HepG2 (cell line): Measurements from ENCODE around the gene TJAP1. TPM values are rescaled to one million over a fixed set of nuclear protein-coding genes. Genes with fewer than 3 reads are reported as not detected.

Experiments used
- ARNTL ChIP-seq: sonication (generic); formaldehyde crosslinking; IDR thresholded peaks from 2 replicates; pipeline ENCODE4 v1.4.0; 2020; ENCODE audit warnings: mild to moderate bottlenecking, missing genetic modification reagents
- DRAP1 ChIP-seq: IDR thresholded peaks from 2 replicates; pipeline ENCODE4 v1.6.1; 2016; ENCODE audit warnings: missing genetic modification reagents, missing compliant biosample characterization
- FOXP1 ChIP-seq, 2 experiments: fragments of 450-650 bp in 1 of 2; IDR thresholded peaks; 2 replicates each; pipeline ENCODE4 v1.6.1; 2017 to 2018; ENCODE audit warnings: antibody characterized with exemption in 1 of 2
- GATAD2A ChIP-seq: IDR thresholded peaks from 2 replicates; pipeline ENCODE4 v1.6.1; 2016
- GPN1 ChIP-seq: sonication (generic); formaldehyde crosslinking; IDR thresholded peaks from 2 replicates; pipeline ENCODE4 v1.5.1; 2020; ENCODE audit warnings: missing genetic modification reagents, borderline replicate concordance
- HIVEP1 ChIP-seq: sonication (generic); formaldehyde crosslinking; IDR thresholded peaks from 2 replicates; pipeline ENCODE4 v1.4.0; 2020; ENCODE audit warnings: mild to moderate bottlenecking, missing genetic modification reagents
- KAT8 ChIP-seq: IDR thresholded peaks from 2 replicates; pipeline ENCODE4 v1.6.1; 2016; ENCODE audit warnings: missing genetic modification reagents, missing compliant biosample characterization
- MAZ ChIP-seq, 2 experiments: sonication (generic) in 1 of 2; formaldehyde crosslinking in 1 of 2; IDR thresholded peaks; 2 replicates each; pipeline versions ENCODE4 v1.5.0 to v1.6.1; 2012 to 2020; ENCODE audit warnings: low read depth in 2 of 2, mild to moderate bottlenecking in 2 of 2, borderline replicate concordance in 1 of 2, improper control_type of control experiment in 1 of 2, low read length in 1 of 2, missing genetic modification reagents in 1 of 2, moderate library complexity in 1 of 2
- MED1 ChIP-seq: sonication (generic); formaldehyde crosslinking; IDR thresholded peaks from 2 replicates; pipeline ENCODE4 v1.4.0; 2020; ENCODE audit warnings: missing genetic modification reagents
- MLX ChIP-seq: IDR thresholded peaks from 2 replicates; pipeline ENCODE4 v1.6.1; 2016
- NONO ChIP-seq, 2 experiments: fragments of 450-650 bp in 1 of 2; sonication (generic) in 1 of 2; formaldehyde crosslinking in 1 of 2; IDR thresholded peaks in 1 of 2; conservative IDR thresholded peaks in 1 of 2; 2 replicates each; pipeline versions ENCODE4 v1.6.1 to v1.8.0; 2017 to 2022; ENCODE audit warnings: mild to moderate bottlenecking in 1 of 2, missing genetic modification reagents in 1 of 2, moderate library complexity in 1 of 2
- PPARG ChIP-seq: conservative IDR thresholded peaks from 2 replicates; pipeline ENCODE4 v1.6.1; 2016; ENCODE audit warnings: missing biosample characterization, missing genetic modification reagents
- RARA ChIP-seq: IDR thresholded peaks from 2 replicates; pipeline ENCODE4 v1.6.1; 2016; ENCODE audit warnings: missing genetic modification reagents, missing compliant biosample characterization
- SP140L ChIP-seq: sonication (generic); formaldehyde crosslinking; IDR thresholded peaks from 2 replicates; pipeline ENCODE4 v1.4.0; 2020; ENCODE audit warnings: missing genetic modification reagents, borderline replicate concordance
- WIZ ChIP-seq: sonication (generic); formaldehyde crosslinking; IDR thresholded peaks from 2 replicates; pipeline ENCODE4 v1.5.1; 2020; ENCODE audit warnings: mild to moderate bottlenecking, missing genetic modification reagents
- ZBTB10 ChIP-seq: sonication (generic); formaldehyde crosslinking; IDR thresholded peaks from 2 replicates; pipeline ENCODE4 v1.4.0; 2020; ENCODE audit warnings: missing genetic modification reagents, borderline replicate concordance
- ZBTB21 ChIP-seq: sonication (generic); formaldehyde crosslinking; IDR thresholded peaks from 2 replicates; pipeline ENCODE4 v1.4.0; 2020; ENCODE audit warnings: missing genetic modification reagents
- ZBTB25 ChIP-seq: IDR thresholded peaks from 2 replicates; pipeline ENCODE4 v1.6.1; 2018; ENCODE audit warnings: missing genetic modification reagents
- ZBTB37 ChIP-seq: sonication (generic); formaldehyde crosslinking; IDR thresholded peaks from 2 replicates; pipeline ENCODE4 v1.4.0; 2020; ENCODE audit warnings: mild to moderate bottlenecking, missing genetic modification reagents
- ZFP36L1 ChIP-seq: sonication (generic); formaldehyde crosslinking; IDR thresholded peaks from 2 replicates; pipeline ENCODE4 v1.8.0; 2022; ENCODE audit warnings: mild to moderate bottlenecking, missing genetic modification reagents, moderate library complexity
- ZIK1 ChIP-seq: sonication (generic); formaldehyde crosslinking; IDR thresholded peaks from 2 replicates; pipeline ENCODE4 v1.5.0; 2020; ENCODE audit warnings: mild to moderate bottlenecking, low read depth, missing genetic modification reagents, borderline replicate concordance
- ZNF644 ChIP-seq: IDR thresholded peaks from 2 replicates; pipeline ENCODE4 v1.6.1; 2016; ENCODE audit warnings: low read depth
- ZNF792 ChIP-seq: IDR thresholded peaks from 2 replicates; pipeline ENCODE4 v1.6.1; 2016
- polyA plus RNA-seq, 8 experiments: library from polyadenylated mRNA; depleted of rRNA in 3 of 8; stranded (reverse) in 7 of 8; unstranded in 1 of 8; fragments of >200 nt; fragmentation: Illumina TruSeq in 4 of 8; extraction: Trizol in 4 of 8; gene quantifications; 2 replicates each; pipeline versions ENCODE4 v1.2.1 to v1.2.3, GENCODE V29; 2011 to 2016; ENCODE audit warnings: low read depth in 4 of 8, missing spikeins in 1 of 8, mixed read lengths in 1 of 8; ENCODE audit not compliant: insufficient read depth in 1 of 8
- total RNA-seq, 5 experiments: library from RNA; depleted of rRNA; stranded (reverse); fragments of >200 nt; fragmentation: Illumina TruSeq; extraction: Trizol; gene quantifications; 2 replicates each; pipeline ENCODE4 v1.2.3, GENCODE V29; 2016; ENCODE audit warnings: low read depth in 1 of 5

Gene TJAP1
- total and polyA plus RNA-seq, 2 of the 13 experiments (the other 11 are each of a cell fraction or from before 2014, with no cell fraction given): 15.7 to 41.6 TPM

GRCh38 chr6:43436577-43437282 is 40.6 kb upstream of the TJAP1 start (continued):
- peak; percentile 86; the same call in 1 of the 2 replicates for TF ChIP-seq ZBTB10
- TF ChIP-seq NONO (IDR thresholded peaks at IDR 0.05): no peak
- peak; percentile 71 for TF ChIP-seq NONO (CRISPR knock-in tag; conservative IDR thresholded peaks at IDR 0.05)
- TF ChIP-seq DRAP1 (CRISPR knock-in tag): no peak
- TF ChIP-seq MAZ (IDR thresholded peaks at IDR 0.05; ENCODE audit: borderline replicate concordance, low read depth, low read length): no peak
- TF ChIP-seq MAZ (CRISPR knock-in tag; IDR thresholded peaks at IDR 0.05; ENCODE audit: low read depth): 0 out of 2 replicates have a peak, but pooled peaks have one; percentile 40
- TF ChIP-seq ZBTB21 (CRISPR knock-in tag): no peak
- TF ChIP-seq PPARG (CRISPR knock-in tag): peak; percentile 82
- TF ChIP-seq ARNTL (CRISPR knock-in tag): peak; percentile 70; the same call in 1 of the 2 replicates
- TF ChIP-seq KAT8 (CRISPR knock-in tag): peak; percentile 84
- TF ChIP-seq MLX: peak; percentile 53
- peak; percentile 78; the same call in 1 of the 2 replicates for TF ChIP-seq WIZ (CRISPR knock-in tag)
- no peak for TF ChIP-seq ZIK1 (CRISPR knock-in tag)
- no peak for TF ChIP-seq GPN1 (CRISPR knock-in tag)
- 0 out of 2 replicates have a peak, but pooled peaks have one; percentile 46 for TF ChIP-seq HIVEP1
- peak; percentile 99 for TF ChIP-seq RARA (CRISPR knock-in tag)
- no peak for TF ChIP-seq ZFP36L1 (CRISPR knock-in tag)
- 0 out of 2 replicates have a peak, but pooled peaks have one; percentile 26 for TF ChIP-seq ZBTB25
- peak; percentile 82; the same call in 1 of the 2 replicates for TF ChIP-seq MED1 (CRISPR knock-in tag)
- peak; percentile 87 for TF ChIP-seq ZNF792
- no peak for TF ChIP-seq FOXP1 (IDR thresholded peaks at IDR 0.05)
- TF ChIP-seq FOXP1 (CRISPR knock-in tag; IDR thresholded peaks at IDR 0.05): 0 out of 2 replicates have a peak, but pooled peaks have one; percentile 45
- peak; percentile 92 for TF ChIP-seq ZBTB37 (CRISPR knock-in tag)
- TF ChIP-seq ZNF644 (CRISPR knock-in tag): peak; percentile 71
- TF ChIP-seq SP140L (CRISPR knock-in tag): 0 out of 2 replicates have a peak, but pooled peaks have one; percentile 34
- TF ChIP-seq GATAD2A (CRISPR knock-in tag): peak; percentile 83
